HG03103 (cell line): ENCODE data around the gene PER2.
"Not testable (repeated sequence)": the region's sequence is repeated elsewhere in the genome, so short reads cannot be mapped to it uniquely, and the experiment has no call there.

ENCODE experiments used
- ATAC-seq: cut with Tn5 transposase; IDR thresholded peaks from one replicate; pipeline ENCODE4 v1.9.1; 2021; ENCODE audit warnings: low read depth; ENCODE audit not compliant: unreplicated experiment

The PER2 gene

GRCh38 chr2:238287737-238288649 lies at the start of gene PER2:
TSS of gene PER2 (minus strand) at chr2:238288610. CDS start at chr2:238277936, 10,674 bp downstream.
- peak; percentile 36 for ATAC-seq

- ATAC-seq: no peak
Observed at GRCh38 chr2:238337846-238338245, 49.4 kb upstream of the PER2 start.

- no peak for ATAC-seq
Observed at GRCh38 chr2:238336793-238337444, 48.5 kb upstream of the PER2 start.

- no peak for ATAC-seq
Observed at GRCh38 chr2:238336151-238336550, 47.7 kb upstream of the PER2 start.

GRCh38 chr2:238335591-238335990 lies 47.2 kb upstream of the PER2 start:
- ATAC-seq: not testable (repeated sequence)

- ATAC-seq: no peak
Observed at GRCh38 chr2:238334885-238335284, 46.5 kb upstream of the PER2 start.

GRCh38 chr2:238331916-238332315 lies 43.5 kb upstream of the PER2 start:
- no peak for ATAC-seq

- ATAC-seq: no peak
Observed at GRCh38 chr2:238330391-238330790, 42.0 kb upstream of the PER2 start.

GRCh38 chr2:238327751-238328150 lies 39.3 kb upstream of the PER2 start:
- no peak for ATAC-seq

GRCh38 chr2:238326801-238327365 lies 38.5 kb upstream of the PER2 start:
- ATAC-seq: no peak

- ATAC-seq: no peak
Observed at GRCh38 chr2:238325694-238326093, 37.3 kb upstream of the PER2 start.

- not testable (repeated sequence) for ATAC-seq
Observed at GRCh38 chr2:238324248-238324647, 35.8 kb upstream of the PER2 start.

- no peak for ATAC-seq
Observed at GRCh38 chr2:238322001-238322411, 33.6 kb upstream of the PER2 start.

- no peak for ATAC-seq
Observed at GRCh38 chr2:238321467-238321866, 33.1 kb upstream of the PER2 start.

- ATAC-seq: peak; percentile 36
Observed at GRCh38 chr2:238320648-238321281, 32.4 kb upstream of the PER2 start.

- ATAC-seq: peak; percentile 96
Observed at GRCh38 chr2:238320246-238320647, 31.8 kb upstream of the PER2 start, which contains the start of gene TRAF3IP1. TSS of gene TRAF3IP1 (plus strand) at chr2:238320518. CDS start at chr2:238320663, 145 bp downstream.

GRCh38 chr2:238315031-238315595 lies 26.7 kb upstream of the PER2 start:
- no peak for ATAC-seq

GRCh38 chr2:238314576-238314975 lies 26.2 kb upstream of the PER2 start:
- no peak for ATAC-seq

GRCh38 chr2:238313991-238314350 lies 25.6 kb upstream of the PER2 start:
- no peak for ATAC-seq

- ATAC-seq: no peak
Observed at GRCh38 chr2:238313289-238313990, 25.0 kb upstream of the PER2 start.
